NCI-H345 (cell line): ENCODE data around the gene RAD23B.
"Not testable (repeated sequence)": the region's sequence is repeated elsewhere in the genome, so short reads cannot be mapped to it uniquely, and the experiment has no call there.

Experiments
- DNase-seq: peaks from one replicate; lab custom pipeline; 2025; lab: John Stamatoyannopoulos, UW

The RAD23B gene

GRCh38 chr9:107292821-107293542, 9.9 kb downstream of the RAD23B start:
- no peak for DNase-seq

DNA sequence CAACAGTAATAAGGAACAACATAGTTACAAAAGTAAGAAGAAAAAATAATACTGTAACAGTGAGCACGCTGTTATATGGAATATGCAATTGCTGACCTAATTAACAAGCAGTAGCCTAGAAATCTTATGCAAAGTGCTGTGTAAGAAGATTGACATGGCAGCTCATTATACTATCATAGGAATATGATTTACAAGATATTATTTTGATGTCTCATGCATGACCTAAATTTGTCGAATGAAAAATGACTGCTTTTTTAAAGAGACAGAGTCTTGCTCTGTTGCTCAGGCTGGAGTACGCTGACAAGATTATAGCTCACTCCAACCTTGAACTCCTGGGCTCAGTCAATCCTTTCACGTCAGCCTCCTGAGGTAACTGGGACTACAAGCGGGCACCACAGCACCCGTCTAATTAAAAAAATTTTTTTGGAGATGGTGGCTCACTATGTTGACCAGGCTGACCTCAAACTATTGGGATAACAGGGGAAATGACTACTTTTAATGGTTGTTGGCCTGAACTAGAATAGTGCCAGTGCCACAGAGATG, 10.5 kb downstream of the RAD23B start:
- DNase-seq, result no peak

DNA sequence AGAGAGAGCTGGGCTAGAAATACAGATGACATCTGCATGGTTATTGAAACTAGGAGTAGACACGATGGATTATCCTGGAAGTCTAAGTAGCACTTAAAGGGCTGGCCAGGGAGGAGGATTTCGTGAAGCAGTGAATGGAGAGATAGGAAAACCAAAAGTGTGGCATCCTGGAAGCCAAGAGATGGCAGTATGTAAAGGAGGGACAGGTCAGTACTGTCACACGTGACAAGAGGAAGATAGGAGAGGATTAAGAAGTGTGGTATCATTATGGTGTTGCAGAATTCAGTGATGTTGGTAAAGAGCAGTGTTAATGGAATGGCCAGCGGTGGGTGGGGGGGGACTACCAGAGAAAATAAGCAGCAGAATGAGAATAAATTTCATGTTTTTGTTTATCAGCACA, 11.7 kb downstream of the RAD23B start:
- no peak for DNase-seq

GRCh38 chr9:107295995-107296394, 12.9 kb downstream of the RAD23B start:
- DNase-seq, result no peak

DNA sequence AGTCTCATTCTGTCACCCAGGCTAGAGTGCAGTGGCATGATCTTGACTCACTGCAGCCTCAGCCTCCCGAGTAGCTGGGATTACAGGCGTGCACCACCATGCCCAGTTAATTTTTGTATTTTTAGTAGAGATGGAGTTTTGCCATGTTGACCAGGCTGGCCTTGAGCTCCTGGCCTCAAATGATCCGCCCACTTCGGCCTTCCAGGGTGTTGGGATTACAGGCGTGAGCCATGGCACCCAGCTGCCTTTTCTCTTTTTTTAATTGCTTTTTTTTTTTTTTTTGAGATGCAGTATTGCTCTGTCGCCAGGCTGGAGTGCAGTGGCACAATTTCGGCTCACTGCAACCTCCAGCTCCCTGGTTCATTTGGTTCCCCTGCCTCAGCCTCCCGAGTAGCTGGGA, 13.5 kb downstream of the RAD23B start:
- not testable (repeated sequence) for DNase-seq

GRCh38 chr9:107299437-107299836, 16.4 kb downstream of the RAD23B start:
- DNase-seq, result no peak

- DNase-seq, result no peak
Observed at GRCh38 chr9:107306308-107306707, 23.2 kb downstream of the RAD23B start.

DNA sequence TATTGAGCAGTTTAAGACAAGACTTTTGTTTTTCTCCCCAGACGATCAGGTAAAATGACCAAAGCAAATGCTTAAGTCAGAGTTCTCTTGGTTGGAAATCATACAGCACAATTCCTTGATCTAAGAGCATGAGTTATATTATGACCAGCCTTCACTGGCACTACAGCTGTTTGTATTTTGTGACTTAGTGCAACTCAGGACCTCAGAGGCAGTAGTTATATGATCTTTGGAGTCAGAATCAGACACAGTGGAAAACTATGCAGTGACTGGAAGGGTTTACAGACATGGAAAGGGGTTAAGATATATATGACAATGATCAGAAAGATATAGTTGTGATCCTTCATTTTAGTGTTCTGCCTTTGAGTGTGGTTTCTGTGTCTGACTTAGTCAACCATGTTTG, 24.3 kb downstream of the RAD23B start:
- DNase-seq, result no peak

DNA sequence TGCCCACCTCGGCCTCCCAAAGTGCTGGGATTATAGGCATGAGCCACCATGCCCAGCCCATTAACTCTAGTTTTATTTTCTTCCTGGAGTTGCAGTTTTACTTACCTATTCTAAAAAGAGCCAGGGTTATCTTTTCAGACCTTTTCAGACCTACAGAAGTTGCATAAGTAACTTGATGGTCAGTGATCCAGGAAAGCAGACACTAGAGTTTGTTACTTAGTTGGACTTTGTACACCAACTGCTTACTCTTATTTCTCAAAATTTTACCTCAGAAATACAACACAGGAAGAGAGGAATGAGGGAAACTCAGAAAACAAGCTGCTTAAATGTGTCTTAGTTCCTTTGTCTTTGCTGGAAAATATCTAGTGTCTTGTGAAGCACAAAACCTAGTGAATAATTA, 25.4 kb downstream of the RAD23B start:
- no peak for DNase-seq

- DNase-seq, result no peak
Observed at GRCh38 chr9:107309271-107309670, 26.2 kb downstream of the RAD23B start.

- no peak for DNase-seq
Observed at GRCh38 chr9:107312376-107313050, 29.4 kb downstream of the RAD23B start.

GRCh38 chr9:107313555-107314096, 30.5 kb downstream of the RAD23B start:
- DNase-seq, result no peak

- DNase-seq, result no peak
Observed at GRCh38 chr9:107314763-107315162, 31.7 kb downstream of the RAD23B start.

DNA sequence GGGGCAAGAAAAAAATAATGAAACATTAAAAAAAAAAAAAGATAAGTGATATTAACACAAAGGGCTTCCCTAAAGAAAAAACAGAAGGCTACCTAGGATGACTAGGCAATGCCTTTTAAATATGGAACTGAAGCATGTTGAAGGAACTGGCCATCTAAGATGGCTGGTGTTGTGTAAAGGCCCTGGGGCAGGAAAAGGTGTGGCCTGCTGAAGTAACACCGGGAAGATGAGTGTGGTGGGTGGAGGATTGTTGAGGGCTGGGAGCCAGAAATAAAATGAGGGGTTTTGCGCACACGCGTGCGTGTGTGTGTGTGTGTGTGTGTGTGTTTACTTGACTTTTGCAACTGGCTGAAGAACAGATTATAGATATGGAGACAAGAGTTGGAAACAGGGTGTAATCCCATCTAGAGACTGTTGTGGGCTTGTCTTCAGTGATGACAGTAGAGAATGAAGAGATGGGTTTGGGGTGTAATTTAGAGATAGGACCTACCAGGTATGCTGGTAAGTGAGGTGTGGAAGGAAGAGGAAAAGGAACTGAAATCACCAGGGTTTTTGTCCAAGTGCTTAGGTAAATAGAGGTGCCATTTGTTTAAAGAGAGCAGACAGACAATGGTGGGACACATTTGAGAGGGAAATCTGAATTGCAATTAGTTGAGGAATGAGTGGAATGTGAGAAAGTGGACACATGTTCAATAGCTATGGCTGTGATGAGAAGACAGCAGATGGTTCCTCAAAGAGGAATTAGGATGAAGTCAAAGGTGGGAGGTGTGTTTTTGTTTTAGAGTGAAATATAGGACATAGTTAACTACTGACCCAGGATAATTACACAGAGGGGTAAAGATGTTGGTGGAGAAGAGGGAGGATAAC, 33.9 kb downstream of the RAD23B start:
- DNase-seq, result no peak

- no peak for DNase-seq
Observed at GRCh38 chr9:107322643-107323042, 39.6 kb downstream of the RAD23B start.

GRCh38 chr9:107323836-107324585, 40.9 kb downstream of the RAD23B start:
- DNase-seq, result no peak

GRCh38 chr9:107325842-107326241, 42.8 kb downstream of the RAD23B start:
- no peak for DNase-seq

DNA sequence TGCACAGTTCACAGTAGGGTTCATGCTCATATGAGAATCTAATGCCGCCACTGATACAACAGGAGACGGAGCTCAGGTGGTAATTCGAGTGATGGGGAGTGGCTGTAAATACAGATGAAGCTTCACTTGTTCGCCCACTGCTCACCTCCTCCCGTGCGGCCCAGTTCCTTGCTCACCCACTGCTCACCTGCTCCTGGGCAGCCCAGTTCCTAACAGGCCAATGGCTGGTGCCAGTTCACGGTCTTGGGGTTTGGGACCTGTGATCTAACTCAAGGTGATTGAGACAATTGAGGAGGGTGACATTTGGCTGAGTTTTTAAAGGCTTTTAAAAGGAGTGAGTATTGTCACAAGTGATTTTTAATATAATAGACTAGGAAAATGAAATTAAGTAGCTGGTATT, 45.4 kb downstream of the RAD23B start:
- DNase-seq, result no peak

DNA sequence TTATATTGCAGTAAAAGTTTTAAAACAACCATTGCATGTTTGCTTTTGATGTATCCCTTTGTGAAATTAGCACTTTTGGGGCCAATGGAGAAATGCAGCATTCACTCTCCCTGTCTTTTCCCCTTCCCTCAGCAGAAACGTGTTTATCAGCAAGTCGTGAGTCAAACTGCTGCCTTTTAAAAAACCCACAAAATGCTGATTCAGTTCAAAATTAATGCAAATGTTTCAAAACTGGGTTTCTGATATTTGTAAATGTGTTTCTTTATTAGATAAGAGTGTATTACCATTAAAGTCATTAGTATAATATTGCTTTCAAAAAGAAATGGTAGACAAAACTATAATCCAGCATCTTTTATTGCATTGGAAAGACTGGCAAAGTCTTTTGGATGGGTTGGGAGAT, 47.3 kb downstream of the RAD23B start:
- no peak for DNase-seq

GRCh38 chr9:107332883-107333282, 49.8 kb downstream of the RAD23B start:
- DNase-seq, result no peak

GRCh38 chr9:107333363-107333762, 50.3 kb downstream of the RAD23B start:
- DNase-seq, result no peak
